ENCODE measurements around the gene ATF6B.

DNA sequence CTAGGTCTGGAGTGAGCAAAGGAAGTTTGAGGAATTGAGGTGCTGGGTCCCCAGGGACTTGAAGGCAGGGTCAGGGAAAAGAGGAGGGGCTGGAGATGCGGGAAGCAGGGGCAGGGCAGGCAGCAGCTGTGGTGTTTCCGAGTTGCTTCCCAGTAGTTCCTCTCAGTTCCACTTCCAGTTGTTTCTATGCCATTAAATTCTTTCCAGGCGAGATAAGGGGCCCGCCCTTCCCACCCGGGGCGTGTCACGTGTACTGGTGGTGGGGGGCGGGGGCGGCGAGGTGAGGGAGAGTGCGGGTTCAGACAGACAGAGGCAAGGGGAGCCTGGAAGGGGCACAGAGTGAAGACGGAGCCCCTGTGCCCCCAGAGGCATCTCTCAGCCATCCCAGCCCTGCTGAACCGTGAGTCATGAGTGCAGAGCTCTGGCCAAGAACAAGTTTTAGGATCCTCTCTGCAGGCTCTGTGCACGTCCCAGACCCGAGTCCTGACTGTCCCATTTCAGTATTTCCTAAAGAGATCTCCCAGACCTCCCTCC is 19.9 kb downstream of the ATF6B start:
- TF ChIP-seq CTCF (IDR thresholded peaks at IDR 0.05), result peak in 1 of 5 experiments; percentile 17
- TF ChIP-seq POLR2A (IDR thresholded peaks at IDR 0.05), result no peak
- peak; percentile 46 to 77 for TF ChIP-seq EP300 (IDR thresholded peaks at IDR 0.05)
